Adrenal gland (tissue), 12 donors: ENCODE data around the gene MAP2K6. TPM values are rescaled to one million over a fixed set of nuclear protein-coding genes. Genes with fewer than 3 reads are reported as not detected.

Experiments
- DNase-seq, 7 donors: peaks; one replicate each; pipeline ENCODE4 v3.0.0-alpha.2; 2019 to 2020
- H3K27ac ChIP-seq, 5 donors: fragments of 200-600 bp; sonication (generic) in 4 of 5; 1 replicate in 3 of 5; 2 replicates in 2 of 5; pipeline versions ENCODE4 v1.5.1 to v1.8.0; 2016 to 2020; ENCODE audit warnings: mild to moderate bottlenecking in 1 of 5
- H3K27me3 ChIP-seq: fragments of 200-600 bp; 2 replicates; pipeline ENCODE4 v1.8.0; 2021
- H3K36me3 ChIP-seq, 2 donors: fragments of 200-600 bp; replicated peaks in 1 of 2; 1 replicate in 1 of 2; 2 replicates in 1 of 2; pipeline versions ENCODE4 v1.5.1 to v1.8.0; 2018 to 2022
- H3K4me1 ChIP-seq, 2 donors: fragments of 200-600 bp; replicated peaks in 1 of 2; 1 replicate in 1 of 2; 2 replicates in 1 of 2; pipeline versions ENCODE4 v1.5.1 to v1.8.0; 2018 to 2021
- H3K4me3 ChIP-seq, 4 donors: fragments of 200-600 bp; sonication (generic) in 3 of 4; one replicate each; pipeline ENCODE4 v1.5.1; 2016 to 2018
- H3K9me3 ChIP-seq, 3 donors: fragments of 200-600 bp; sonication (generic) in 1 of 3; replicated peaks in 1 of 3; 1 replicate in 2 of 3; 2 replicates in 1 of 3; pipeline versions ENCODE4 v1.5.1 to v1.8.0; 2016 to 2021
- POLR2A ChIP-seq, 2 donors: fragments of 450-650 bp; IDR thresholded peaks; one replicate each; pipeline ENCODE4 v1.6.1; 2017; ENCODE audit warnings: antibody characterized with exemption in 2 of 2, mild to moderate bottlenecking in 2 of 2, moderate library complexity in 1 of 2
- WGBS, 4 donors: extraction: QIAGEN DNeasy Blood & Tissue Kit in 2 of 4; methylation state at CpG; one replicate each; pipeline versions ENCODE4 v1.1.5 to v1.1.7; 2013 to 2017; 5-methylcytosine and 5-hydroxymethylcytosine counted together
- intact Hi-C, 2 donors: fragments of 100-400 bp; cut with DNase I; formaldehyde crosslinking; loops; one replicate each; pipeline versions ENCODE4 v1.14.1 to v1.15.0; 2022 to 2023
- polyA plus RNA-seq, 3 donors: library from polyadenylated mRNA; stranded (reverse); fragments of 200-250 nt in 2 of 3; fragments of 350-450 nt in 1 of 3; fragmentation: Illumina TruSeq in 1 of 3; extraction: RNeasy Lipid Tissue Mini Kit (QIAGEN cat#74804) in 1 of 3; gene quantifications; one replicate each; pipeline ENCODE4 v1.2.3, GENCODE V29; 2013 to 2014
- total RNA-seq, 9 donors: library from RNA; depleted of rRNA in 4 of 9; stranded (reverse); fragments of >200 nt in 4 of 9; fragments of 120-200 nt in 1 of 9; fragmentation: NEBNext Ultra II Directional in 1 of 9; extraction: Animal tissue kit (Norgen Biotek cat#: 25700) in 1 of 9; gene quantifications; one replicate each; pipeline versions ENCODE4 v1.1.0 to v1.2.4, GENCODE V29; 2013 to 2023
- TF ChIP-seq, protein P1 (sequence below), 6 experiments: fragments of 450-650 bp in 4 of 6; fragments of 200-600 bp in 2 of 6; sonication (generic) in 1 of 6; IDR thresholded peaks; 1 replicate in 5 of 6; 2 replicates in 1 of 6; pipeline versions ENCODE4 v1.5.1 to v1.8.0; 2016 to 2021; ENCODE audit warnings: antibody characterized with exemption in 6 of 6, mild to moderate bottlenecking in 2 of 6, moderate library complexity in 1 of 6
- donor health status: healthy with polysubstance abuse.
- donor health status: Bipolar disorder and iron deficiency.
- donor health status: DM: yes; HTN: yes; CAD: no.
- donor health status: DM: no; HTN: no; CAD: no.
- donor health status: DM: no; HTN: no; CAD: no.
- donor health status: DM: yes; HTN: yes; CAD: no.

Gene MAP2K6
- total and polyA plus RNA-seq, 12 donors: 0.53 to 7.0 (median 1.9) TPM

DNA sequence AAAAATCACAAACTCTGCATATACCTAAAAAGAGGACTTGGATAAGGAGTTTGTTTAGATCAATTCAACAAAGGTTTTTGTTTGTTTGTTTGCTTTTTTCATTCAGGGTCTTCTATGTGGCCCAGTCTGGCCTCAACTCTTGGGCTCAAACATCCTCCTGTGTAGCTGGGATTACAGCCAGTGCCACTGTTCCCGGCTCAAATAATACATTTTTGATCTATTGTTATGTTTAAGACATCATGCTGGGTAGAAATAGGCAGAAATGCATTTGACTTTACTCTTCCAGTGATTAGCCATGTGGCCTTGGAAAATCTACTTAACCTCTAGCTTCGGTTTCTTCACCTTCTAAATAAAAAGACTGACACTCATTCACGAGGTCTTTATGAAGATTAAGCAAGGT lies 11.5 kb downstream of the MAP2K6 start:
- no peak overlapping the region for H3K27ac ChIP-seq
- H3K27me3 ChIP-seq: no peaks in the 10 kb centered on the region
- no peak overlapping the region for H3K4me3 ChIP-seq
- intact Hi-C loops: no loop called here
- WGBS, 4 donors: 53 to 65% (median 58%) methylated on average over 3 of the region's 3 CpGs
- DNase-seq: no peak
- TF ChIP-seq, protein P1, sequence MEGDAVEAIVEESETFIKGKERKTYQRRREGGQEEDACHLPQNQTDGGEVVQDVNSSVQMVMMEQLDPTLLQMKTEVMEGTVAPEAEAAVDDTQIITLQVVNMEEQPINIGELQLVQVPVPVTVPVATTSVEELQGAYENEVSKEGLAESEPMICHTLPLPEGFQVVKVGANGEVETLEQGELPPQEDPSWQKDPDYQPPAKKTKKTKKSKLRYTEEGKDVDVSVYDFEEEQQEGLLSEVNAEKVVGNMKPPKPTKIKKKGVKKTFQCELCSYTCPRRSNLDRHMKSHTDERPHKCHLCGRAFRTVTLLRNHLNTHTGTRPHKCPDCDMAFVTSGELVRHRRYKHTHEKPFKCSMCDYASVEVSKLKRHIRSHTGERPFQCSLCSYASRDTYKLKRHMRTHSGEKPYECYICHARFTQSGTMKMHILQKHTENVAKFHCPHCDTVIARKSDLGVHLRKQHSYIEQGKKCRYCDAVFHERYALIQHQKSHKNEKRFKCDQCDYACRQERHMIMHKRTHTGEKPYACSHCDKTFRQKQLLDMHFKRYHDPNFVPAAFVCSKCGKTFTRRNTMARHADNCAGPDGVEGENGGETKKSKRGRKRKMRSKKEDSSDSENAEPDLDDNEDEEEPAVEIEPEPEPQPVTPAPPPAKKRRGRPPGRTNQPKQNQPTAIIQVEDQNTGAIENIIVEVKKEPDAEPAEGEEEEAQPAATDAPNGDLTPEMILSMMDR (IDR thresholded peaks at IDR 0.05): no peak
- TF ChIP-seq POLR2A (IDR thresholded peaks at IDR 0.05): no peak
- no peaks in the 10 kb centered on the region for H3K9me3 ChIP-seq
- no peaks in the 10 kb centered on the region for H3K4me1 ChIP-seq
- H3K36me3 ChIP-seq: no peaks in the 10 kb centered on the region

DNA sequence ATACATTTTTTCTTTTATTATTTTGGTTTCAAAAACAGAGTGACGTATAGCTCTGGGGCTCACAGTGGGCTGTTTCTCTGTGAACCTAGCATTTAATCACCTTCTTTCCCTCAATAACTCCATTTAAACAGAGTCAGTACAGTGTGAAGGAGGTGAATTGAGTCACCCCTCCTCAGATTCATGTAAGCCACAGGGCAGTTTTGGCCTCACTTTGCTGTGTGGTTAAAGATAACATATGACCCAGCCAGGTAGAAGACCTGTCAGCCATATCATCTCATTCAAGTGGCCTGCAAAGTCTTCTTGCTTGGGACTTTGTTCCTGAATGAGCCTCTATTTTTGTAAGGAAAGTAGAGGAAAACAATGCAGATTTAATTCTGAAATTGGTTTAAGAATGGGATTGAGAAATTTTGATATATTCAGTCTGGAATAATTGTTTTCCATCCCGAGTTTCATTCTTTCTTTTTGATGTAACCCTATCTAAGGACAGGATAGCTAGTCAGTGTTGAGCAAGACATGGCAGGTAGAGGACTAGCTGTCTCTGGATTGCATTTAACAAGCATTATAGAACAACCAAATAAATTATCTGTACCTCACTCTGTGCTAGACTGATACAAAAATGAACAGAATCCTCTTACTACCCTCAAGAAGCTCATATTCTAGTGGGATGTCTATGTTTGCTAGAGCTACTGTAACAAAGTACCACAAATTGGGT lies 13.1 kb downstream of the MAP2K6 start:
- intact Hi-C loops: no loop called here
- 88 to 96% (median 91%) methylated on average over 2 of the region's 2 CpGs for WGBS, 4 donors
- Histone ChIP-seq H3K9me3 (no peaks in the 10 kb centered on the region), H3K36me3 (no peaks in the 10 kb centered on the region), H3K27me3 (no peaks in the 10 kb centered on the region), H3K4me1 (no peaks in the 10 kb centered on the region), H3K4me3 (no peak overlapping the region), H3K27ac (no peak overlapping the region)
- TF ChIP-seq, protein P1 (IDR thresholded peaks at IDR 0.05): no peak
- TF ChIP-seq POLR2A (IDR thresholded peaks at IDR 0.05): no peak
- DNase-seq: no peak

DNA sequence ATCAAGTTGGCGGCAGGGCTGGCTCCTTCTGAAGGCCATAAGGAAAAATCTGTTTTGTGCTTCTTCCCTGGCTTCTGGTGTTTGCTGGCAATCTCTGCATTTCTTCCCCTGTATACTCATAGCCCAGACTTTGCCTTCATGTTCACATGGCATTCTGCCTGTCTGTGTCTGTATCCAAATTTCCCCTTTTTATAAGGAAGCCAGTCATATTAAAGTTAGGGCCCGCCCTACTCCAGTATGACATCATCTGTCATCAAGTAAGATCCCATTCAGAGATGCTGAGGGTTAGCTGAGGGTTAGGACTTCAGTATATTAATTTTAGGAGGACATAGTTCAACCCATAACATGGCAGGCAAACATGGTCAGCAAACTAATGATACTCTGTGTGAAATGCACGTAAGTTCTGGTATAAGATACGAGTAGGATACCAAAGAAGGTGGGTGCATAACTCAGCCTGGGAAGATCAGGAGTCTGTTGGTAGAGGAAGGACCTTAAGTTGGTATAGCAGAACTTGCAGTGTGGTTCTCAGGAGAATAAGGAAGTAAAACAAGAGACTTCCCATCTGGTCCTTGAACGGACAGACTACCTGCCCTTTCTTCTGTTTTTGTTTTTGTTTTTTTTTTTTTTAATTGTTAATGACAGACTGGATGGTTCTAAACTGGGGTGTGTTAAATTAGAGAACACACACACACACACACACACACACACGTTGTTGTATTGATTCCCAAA lies 13.9 kb downstream of the MAP2K6 start:
- Histone ChIP-seq H3K4me1 (no peaks in the 10 kb centered on the region), H3K36me3 (no peaks in the 10 kb centered on the region), H3K4me3 (no peak overlapping the region), H3K27me3 (no peaks in the 10 kb centered on the region), H3K27ac (no peak overlapping the region), H3K9me3 (no peaks in the 10 kb centered on the region)
- intact Hi-C loops: no loop called here
- TF ChIP-seq, protein P1 (IDR thresholded peaks at IDR 0.05): no peak
- TF ChIP-seq POLR2A (IDR thresholded peaks at IDR 0.05): no peak
- DNase-seq: no peak
- WGBS, 4 donors: 57 to 77% (median 66%) methylated on average over 6 of the region's 6 CpGs

DNA sequence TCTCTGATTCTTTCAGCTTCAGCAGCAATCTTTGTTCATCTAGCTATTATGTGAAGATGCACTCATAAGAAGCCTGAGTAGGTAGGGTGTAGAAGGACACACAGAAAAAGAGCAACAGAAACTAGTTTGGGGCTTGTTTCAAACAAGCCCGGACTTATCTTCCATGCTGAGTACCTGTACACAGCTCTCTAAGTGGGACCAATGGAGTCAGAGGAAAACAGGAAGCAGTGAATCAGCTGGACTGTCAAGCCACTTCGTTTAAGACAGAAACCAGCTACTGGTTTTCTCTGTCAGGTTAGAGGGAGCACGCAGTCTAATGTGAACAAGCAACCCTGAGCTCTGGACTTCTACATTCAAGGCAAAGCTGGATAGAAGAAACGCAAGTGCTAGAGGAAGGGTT lies 16.0 kb downstream of the MAP2K6 start:
- Histone ChIP-seq H3K27me3 (no peaks in the 10 kb centered on the region), H3K27ac (no peak overlapping the region), H3K4me3 (no peak overlapping the region), H3K36me3 (no peaks in the 10 kb centered on the region), H3K9me3 (no peaks in the 10 kb centered on the region), H3K4me1 (no peaks in the 10 kb centered on the region)
- DNase-seq: no peak
- 50 to 55% (median 53%) methylated on average over 4 of the region's 4 CpGs for WGBS, 4 donors
- intact Hi-C loops: no loop called here
- TF ChIP-seq, protein P1 (IDR thresholded peaks at IDR 0.05): no peak
- TF ChIP-seq POLR2A (IDR thresholded peaks at IDR 0.05): no peak
